CD4-positive, CD25-positive, alpha-beta regulatory T cell (primary cell): ENCODE data around the gene SNTG2. TPM values are rescaled to one million over a fixed set of nuclear protein-coding genes. Genes with fewer than 3 reads are reported as not detected.

Source experiments
- ATAC-seq, 2 donors: fragments of 150-1000 bp; cut with Tn5 transposase; one replicate each; pipeline ENCODE4 v1.10.0; 2021; ENCODE audit warnings: low read depth in 2 of 2, moderate number of reproducible peaks in 2 of 2, moderate library complexity in 1 of 2
- DNase-seq, 3 donors: peaks; one replicate each; pipeline versions ENCODE4 v3.0.0 to v3.0.0-alpha.2; 2012 to 2022; ENCODE audit warnings: mixed read lengths in 1 of 3
- H3K27ac ChIP-seq: one replicate; pipeline ENCODE4 v1.7.0; 2013; ENCODE audit warnings: mild to moderate bottlenecking, low read length; ENCODE audit not compliant: insufficient read depth, poor library complexity, severe bottlenecking
- H3K27me3 ChIP-seq: one replicate; pipeline ENCODE4 v1.7.0; 2013; ENCODE audit warnings: low read length; ENCODE audit not compliant: control insufficient read depth, insufficient read depth
- H3K36me3 ChIP-seq: one replicate; pipeline ENCODE4 v1.7.0; 2013; ENCODE audit warnings: mild to moderate bottlenecking, low read length, moderate library complexity; ENCODE audit not compliant: control insufficient read depth, insufficient read depth
- H3K4me1 ChIP-seq: 2 replicates; pipeline ENCODE4 v1.7.0; 2013; ENCODE audit warnings: mild to moderate bottlenecking, low read length; ENCODE audit not compliant: insufficient read depth, control insufficient read depth, poor library complexity, severe bottlenecking
- H3K4me3 ChIP-seq: one replicate; pipeline ENCODE4 v1.7.0; 2013; ENCODE audit warnings: low read depth, mild to moderate bottlenecking, low read length, moderate library complexity
- H3K9me3 ChIP-seq, 2 experiments: 1 replicate in 1 of 2; 2 replicates in 1 of 2; pipeline ENCODE4 v1.7.0; 2013; ENCODE audit warnings: low read length in 2 of 2, mild to moderate bottlenecking in 1 of 2, moderate library complexity in 1 of 2; ENCODE audit not compliant: control insufficient read depth in 2 of 2
- H3K27ac Mint-ChIP-seq, 3 donors: one replicate each; pipeline ENCODE4 v1.8.0; 2020 to 2022; ENCODE audit warnings: mild to moderate bottlenecking in 3 of 3, mixed read lengths in 3 of 3, moderate library complexity in 2 of 3
- H3K27me3 Mint-ChIP-seq: one replicate; pipeline ENCODE4 v1.8.0; 2022; ENCODE audit warnings: mild to moderate bottlenecking, mixed read lengths
- H3K36me3 Mint-ChIP-seq: one replicate; pipeline ENCODE4 v1.8.0; 2020; ENCODE audit warnings: mixed read lengths
- H3K4me1 Mint-ChIP-seq, 4 donors: one replicate each; pipeline ENCODE4 v1.8.0; 2020 to 2022; ENCODE audit warnings: mixed read lengths in 4 of 4, mild to moderate bottlenecking in 1 of 4
- H3K4me3 Mint-ChIP-seq, 4 donors: one replicate each; pipeline ENCODE4 v1.8.0; 2020 to 2022; ENCODE audit warnings: mild to moderate bottlenecking in 4 of 4, mixed read lengths in 4 of 4, moderate library complexity in 3 of 4
- H3K9me3 Mint-ChIP-seq, 7 donors: one replicate each; pipeline ENCODE4 v1.8.0; 2020 to 2022; ENCODE audit warnings: mixed read lengths in 7 of 7, mild to moderate bottlenecking in 3 of 7, moderate library complexity in 2 of 7
- polyA plus RNA-seq, 4 donors: library from polyadenylated mRNA; unstranded; fragments of 300-500 nt; fragmentation: Illumina TruSeq; gene quantifications; one replicate each; pipeline ENCODE4 v1.2.3, GENCODE V29; 2021
- total RNA-seq: library from RNA; stranded (reverse); gene quantifications from one replicate; pipeline ENCODE4 v1.2.3, GENCODE V29; 2022

Gene SNTG2
- total and polyA plus RNA-seq, 5 donors from 2014 or later, result 0.64 TPM; not detected in 4

GRCh38 chr2:1283020-1283801, 332.6 kb downstream of the SNTG2 start:
- no peaks in the 10 kb centered on the region for H3K36me3 Mint-ChIP-seq
- no peaks in the 10 kb centered on the region for H3K4me1 ChIP-seq
- H3K27me3 Mint-ChIP-seq, result no peaks in the 10 kb centered on the region
- peaks cover 0 to 2% (median 0%) of the 10 kb centered on the region in 4 donors for H3K4me1 Mint-ChIP-seq
- ATAC-seq (no peak), DNase-seq (no peak)
- H3K4me3 ChIP-seq, result no peak overlapping the region
- no peak overlapping the region for H3K4me3 Mint-ChIP-seq
- no peak overlapping the region for H3K27ac ChIP-seq
- H3K9me3 Mint-ChIP-seq, result peaks cover 0 to 2% (median 0%) of the 10 kb centered on the region in 7 donors
- H3K9me3 ChIP-seq, result no peaks in the 10 kb centered on the region
- H3K27ac Mint-ChIP-seq, result no peak overlapping the region
- H3K36me3 ChIP-seq, result no peaks in the 10 kb centered on the region
- no peaks in the 10 kb centered on the region for H3K27me3 ChIP-seq

- no peak overlapping the region for H3K4me3 Mint-ChIP-seq
- Histone ChIP-seq H3K36me3 (no peaks in the 10 kb centered on the region), H3K4me1 (no peaks in the 10 kb centered on the region), H3K4me3 (no peak overlapping the region), H3K27me3 (no peaks in the 10 kb centered on the region), H3K27ac (no peak overlapping the region), H3K9me3 (no peaks in the 10 kb centered on the region)
- H3K9me3 Mint-ChIP-seq, result peaks cover 0 to 4% (median 0%) of the 10 kb centered on the region in 7 donors
- no peaks in the 10 kb centered on the region for H3K36me3 Mint-ChIP-seq
- DNase-seq (no peak), ATAC-seq (no peak)
- no peaks in the 10 kb centered on the region for H3K27me3 Mint-ChIP-seq
- peaks cover 0 to 2% (median 0%) of the 10 kb centered on the region in 4 donors for H3K4me1 Mint-ChIP-seq
- no peak overlapping the region for H3K27ac Mint-ChIP-seq
Observed at GRCh38 chr2:1283871-1284270, 333.2 kb downstream of the SNTG2 start.

- no peaks in the 10 kb centered on the region for H3K27me3 Mint-ChIP-seq
- Histone ChIP-seq H3K4me1 (no peaks in the 10 kb centered on the region), H3K36me3 (no peaks in the 10 kb centered on the region), H3K4me3 (no peak overlapping the region), H3K9me3 (no peaks in the 10 kb centered on the region), H3K27me3 (no peaks in the 10 kb centered on the region), H3K27ac (no peak overlapping the region)
- H3K9me3 Mint-ChIP-seq, result peaks cover 0 to 7% (median under 1%) of the 10 kb centered on the region in 7 donors
- DNase-seq, result no peak
- H3K27ac Mint-ChIP-seq, result no peak overlapping the region
- H3K4me1 Mint-ChIP-seq, result peaks cover 0 to 2% (median 0%) of the 10 kb centered on the region in 4 donors
- H3K36me3 Mint-ChIP-seq, result no peaks in the 10 kb centered on the region
- ATAC-seq, result no peak
- no peak overlapping the region for H3K4me3 Mint-ChIP-seq
Observed at GRCh38 chr2:1286929-1287328, 336.3 kb downstream of the SNTG2 start.

- Mint-ChIP-seq H3K9me3 (peaks cover 0 to 7% (median 3%) of the 10 kb centered on the region in 7 donors), H3K27ac (no peak overlapping the region), H3K4me3 (no peak overlapping the region), H3K4me1 (no peaks in the 10 kb centered on the region), H3K36me3 (no peaks in the 10 kb centered on the region), H3K27me3 (no peaks in the 10 kb centered on the region)
- no peak for DNase-seq
- H3K4me3 ChIP-seq, result no peak overlapping the region
- no peaks in the 10 kb centered on the region for H3K9me3 ChIP-seq
- H3K27me3 ChIP-seq, result no peaks in the 10 kb centered on the region
- no peaks in the 10 kb centered on the region for H3K36me3 ChIP-seq
- ATAC-seq, result no peak
- no peak overlapping the region for H3K27ac ChIP-seq
- H3K4me1 ChIP-seq, result no peaks in the 10 kb centered on the region
Observed at GRCh38 chr2:1287427-1287826, 336.8 kb downstream of the SNTG2 start.

- H3K27me3 ChIP-seq, result no peaks in the 10 kb centered on the region
- Mint-ChIP-seq H3K27me3 (no peaks in the 10 kb centered on the region), H3K36me3 (no peaks in the 10 kb centered on the region), H3K4me1 (no peaks in the 10 kb centered on the region), H3K9me3 (peaks cover 0 to 12% (median 2%) of the 10 kb centered on the region in 7 donors), H3K4me3 (no peak overlapping the region), H3K27ac (no peak overlapping the region)
- H3K9me3 ChIP-seq, result no peaks in the 10 kb centered on the region
- H3K4me3 ChIP-seq, result no peak overlapping the region
- no peaks in the 10 kb centered on the region for H3K4me1 ChIP-seq
- H3K36me3 ChIP-seq, result no peaks in the 10 kb centered on the region
- H3K27ac ChIP-seq, result no peak overlapping the region
- no peak for ATAC-seq
- DNase-seq, result no peak
Observed at GRCh38 chr2:1294900-1295299, 344.3 kb downstream of the SNTG2 start.

- no peak overlapping the region for H3K27ac Mint-ChIP-seq
- H3K36me3 Mint-ChIP-seq, result no peaks in the 10 kb centered on the region
- DNase-seq, result no peak
- H3K9me3 Mint-ChIP-seq, result peaks cover 0 to 12% (median 2%) of the 10 kb centered on the region in 7 donors
- no peaks in the 10 kb centered on the region for H3K27me3 Mint-ChIP-seq
- H3K4me1 ChIP-seq, result no peaks in the 10 kb centered on the region
- H3K4me3 ChIP-seq, result no peak overlapping the region
- H3K4me3 Mint-ChIP-seq, result no peak overlapping the region
- no peaks in the 10 kb centered on the region for H3K9me3 ChIP-seq
- ATAC-seq, result no peak
- H3K27me3 ChIP-seq, result no peaks in the 10 kb centered on the region
- H3K27ac ChIP-seq, result no peak overlapping the region
- H3K4me1 Mint-ChIP-seq, result no peaks in the 10 kb centered on the region
- no peaks in the 10 kb centered on the region for H3K36me3 ChIP-seq
Observed at GRCh38 chr2:1295740-1296139, 345.1 kb downstream of the SNTG2 start.

- no peaks in the 10 kb centered on the region for H3K9me3 ChIP-seq
- peaks cover 0 to 2% (median under 1%) of the 10 kb centered on the region in 4 donors for H3K4me1 Mint-ChIP-seq
- DNase-seq, result no peak
- H3K27ac ChIP-seq, result no peak overlapping the region
- no peaks in the 10 kb centered on the region for H3K27me3 ChIP-seq
- H3K27me3 Mint-ChIP-seq, result no peaks in the 10 kb centered on the region
- peaks cover 0 to 5% (median 2%) of the 10 kb centered on the region in 7 donors for H3K9me3 Mint-ChIP-seq
- H3K36me3 Mint-ChIP-seq, result no peaks in the 10 kb centered on the region
- no peak overlapping the region for H3K4me3 ChIP-seq
- no peaks in the 10 kb centered on the region for H3K36me3 ChIP-seq
- ATAC-seq, result no peak
- H3K4me3 Mint-ChIP-seq, result no peak overlapping the region
- no peaks in the 10 kb centered on the region for H3K4me1 ChIP-seq
- H3K27ac Mint-ChIP-seq, result no peak overlapping the region
Observed at GRCh38 chr2:1297372-1298159, 346.9 kb downstream of the SNTG2 start.
